ENCODE data around the gene NCAPG. TPM values are rescaled to one million over a fixed set of nuclear protein-coding genes. Genes with fewer than 3 reads are reported as not detected.
A peak's percentile ranks its signal among the peaks of the same experiment; 100 is the strongest.

Gene NCAPG
- total and polyA plus RNA-seq, 9 of the 15 experiments (the other 6 are each of a cell fraction or from before 2014, with no cell fraction given), result 25.6 to 102 (median 65.3) TPM

DNA sequence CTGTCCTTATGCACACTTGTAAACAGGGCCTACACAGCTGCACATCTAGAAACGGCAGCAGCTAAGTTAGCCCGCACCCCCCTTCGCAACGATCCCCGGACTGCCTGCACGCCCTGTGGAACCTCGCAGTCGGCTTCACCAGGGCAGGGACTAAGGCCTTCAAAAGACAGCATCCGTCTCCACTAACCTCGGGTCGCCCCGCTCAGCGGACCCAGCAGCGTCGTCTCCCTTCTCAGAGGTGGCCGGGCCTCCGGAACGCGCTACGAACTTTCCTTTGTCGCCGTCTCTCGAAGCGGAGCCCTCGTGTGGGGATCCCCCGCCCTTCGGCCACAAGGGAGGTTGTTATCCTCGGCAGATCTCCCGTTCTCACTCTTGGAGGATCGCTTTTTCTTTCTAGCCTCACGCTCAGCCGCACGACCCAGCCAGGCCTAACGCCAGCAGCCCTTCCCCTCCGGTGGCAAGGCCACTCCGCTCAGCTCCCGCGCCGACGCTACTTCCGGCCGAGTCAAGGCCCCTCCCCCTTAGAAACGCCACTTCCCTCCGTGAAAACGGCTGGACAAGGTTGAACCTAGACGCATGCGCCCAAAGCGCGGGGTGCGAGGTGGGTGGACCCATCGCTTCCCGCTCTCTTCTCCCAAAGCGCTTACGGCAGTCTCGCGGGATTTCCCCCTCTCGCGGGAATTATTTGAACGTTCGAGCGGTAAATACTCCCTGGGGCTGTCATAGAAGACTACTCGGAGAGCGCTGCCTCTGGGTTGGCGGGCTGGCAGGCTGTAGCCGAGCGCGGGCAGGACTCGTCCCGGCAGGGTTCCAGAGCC lies at the start of gene NCAPG, which contains the start of gene DCAF16 (continued):
- TF ChIP-seq, protein P1, sequence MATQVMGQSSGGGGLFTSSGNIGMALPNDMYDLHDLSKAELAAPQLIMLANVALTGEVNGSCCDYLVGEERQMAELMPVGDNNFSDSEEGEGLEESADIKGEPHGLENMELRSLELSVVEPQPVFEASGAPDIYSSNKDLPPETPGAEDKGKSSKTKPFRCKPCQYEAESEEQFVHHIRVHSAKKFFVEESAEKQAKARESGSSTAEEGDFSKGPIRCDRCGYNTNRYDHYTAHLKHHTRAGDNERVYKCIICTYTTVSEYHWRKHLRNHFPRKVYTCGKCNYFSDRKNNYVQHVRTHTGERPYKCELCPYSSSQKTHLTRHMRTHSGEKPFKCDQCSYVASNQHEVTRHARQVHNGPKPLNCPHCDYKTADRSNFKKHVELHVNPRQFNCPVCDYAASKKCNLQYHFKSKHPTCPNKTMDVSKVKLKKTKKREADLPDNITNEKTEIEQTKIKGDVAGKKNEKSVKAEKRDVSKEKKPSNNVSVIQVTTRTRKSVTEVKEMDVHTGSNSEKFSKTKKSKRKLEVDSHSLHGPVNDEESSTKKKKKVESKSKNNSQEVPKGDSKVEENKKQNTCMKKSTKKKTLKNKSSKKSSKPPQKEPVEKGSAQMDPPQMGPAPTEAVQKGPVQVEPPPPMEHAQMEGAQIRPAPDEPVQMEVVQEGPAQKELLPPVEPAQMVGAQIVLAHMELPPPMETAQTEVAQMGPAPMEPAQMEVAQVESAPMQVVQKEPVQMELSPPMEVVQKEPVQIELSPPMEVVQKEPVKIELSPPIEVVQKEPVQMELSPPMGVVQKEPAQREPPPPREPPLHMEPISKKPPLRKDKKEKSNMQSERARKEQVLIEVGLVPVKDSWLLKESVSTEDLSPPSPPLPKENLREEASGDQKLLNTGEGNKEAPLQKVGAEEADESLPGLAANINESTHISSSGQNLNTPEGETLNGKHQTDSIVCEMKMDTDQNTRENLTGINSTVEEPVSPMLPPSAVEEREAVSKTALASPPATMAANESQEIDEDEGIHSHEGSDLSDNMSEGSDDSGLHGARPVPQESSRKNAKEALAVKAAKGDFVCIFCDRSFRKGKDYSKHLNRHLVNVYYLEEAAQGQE (IDR thresholded peaks at IDR 0.05; ENCODE audit: borderline replicate concordance), result no peak
- TF ChIP-seq, protein P1 (CRISPR knock-in tag; IDR thresholded peaks at IDR 0.05; ENCODE audit: low read depth), result no peak
- TF ChIP-seq SIN3A (IDR thresholded peaks at IDR 0.05; ENCODE audit: borderline replicate concordance in 2 of 2, control insufficient read depth in 1 of 2, low read depth in 2 of 2, low read length in 2 of 2) (peak; percentile 92 to 93; a peak in 3 of 4 replicates), SNRNP70 (optimal IDR thresholded peaks at IDR 0.05; ENCODE audit: low read depth, low read length) (no peak), FIP1L1 (IDR thresholded peaks at IDR 0.05; ENCODE audit: low read depth, low read length, poor library complexity, severe bottlenecking) (peak; percentile 12), ID3 (CRISPR knock-in tag; IDR thresholded peaks at IDR 0.05) (no peak), ID3 (tag; IDR thresholded peaks at IDR 0.05) (no peak), ZNF282 (CRISPR knock-in tag; IDR thresholded peaks at IDR 0.05) (no peak), ZNF431 (CRISPR knock-in tag; IDR thresholded peaks at IDR 0.05) (peak; percentile 94), HMGXB4 (CRISPR knock-in tag; IDR thresholded peaks at IDR 0.05) (peak; percentile 76; the same call in 1 of the 2 replicates), ZNF561 (CRISPR knock-in tag; conservative IDR thresholded peaks at IDR 0.05) (no peak), FOXA3 (CRISPR knock-in tag; conservative IDR thresholded peaks at IDR 0.05 in 1 of 2, IDR thresholded peaks at IDR 0.05 in 1 of 2) (peak in 1 of 2 experiments; percentile 44; a peak in 1 of 4 replicates), STAT5B (CRISPR knock-in tag; IDR thresholded peaks at IDR 0.05) (no peak), WHSC1 (IDR thresholded peaks at IDR 0.05; ENCODE audit: low read length) (no peak)
- TF ChIP-seq, protein P2, sequence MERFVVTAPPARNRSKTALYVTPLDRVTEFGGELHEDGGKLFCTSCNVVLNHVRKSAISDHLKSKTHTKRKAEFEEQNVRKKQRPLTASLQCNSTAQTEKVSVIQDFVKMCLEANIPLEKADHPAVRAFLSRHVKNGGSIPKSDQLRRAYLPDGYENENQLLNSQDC (CRISPR knock-in tag; IDR thresholded peaks at IDR 0.05), result peak; percentile 14; the same call in 1 of the 2 replicates

Measured in K562 (cell line).